Measurements from ENCODE around the gene INPP5B. TPM values are rescaled to one million over a fixed set of nuclear protein-coding genes. Genes with fewer than 3 reads are reported as not detected.
A peak's percentile ranks its signal among the peaks of the same experiment; 100 is the strongest.

Gene INPP5B
- total and polyA plus RNA-seq, 9 of the 15 experiments (the other 6 are each of a cell fraction or from before 2014, with no cell fraction given) = 14.1 to 28.7 (median 20.9) TPM

DNA sequence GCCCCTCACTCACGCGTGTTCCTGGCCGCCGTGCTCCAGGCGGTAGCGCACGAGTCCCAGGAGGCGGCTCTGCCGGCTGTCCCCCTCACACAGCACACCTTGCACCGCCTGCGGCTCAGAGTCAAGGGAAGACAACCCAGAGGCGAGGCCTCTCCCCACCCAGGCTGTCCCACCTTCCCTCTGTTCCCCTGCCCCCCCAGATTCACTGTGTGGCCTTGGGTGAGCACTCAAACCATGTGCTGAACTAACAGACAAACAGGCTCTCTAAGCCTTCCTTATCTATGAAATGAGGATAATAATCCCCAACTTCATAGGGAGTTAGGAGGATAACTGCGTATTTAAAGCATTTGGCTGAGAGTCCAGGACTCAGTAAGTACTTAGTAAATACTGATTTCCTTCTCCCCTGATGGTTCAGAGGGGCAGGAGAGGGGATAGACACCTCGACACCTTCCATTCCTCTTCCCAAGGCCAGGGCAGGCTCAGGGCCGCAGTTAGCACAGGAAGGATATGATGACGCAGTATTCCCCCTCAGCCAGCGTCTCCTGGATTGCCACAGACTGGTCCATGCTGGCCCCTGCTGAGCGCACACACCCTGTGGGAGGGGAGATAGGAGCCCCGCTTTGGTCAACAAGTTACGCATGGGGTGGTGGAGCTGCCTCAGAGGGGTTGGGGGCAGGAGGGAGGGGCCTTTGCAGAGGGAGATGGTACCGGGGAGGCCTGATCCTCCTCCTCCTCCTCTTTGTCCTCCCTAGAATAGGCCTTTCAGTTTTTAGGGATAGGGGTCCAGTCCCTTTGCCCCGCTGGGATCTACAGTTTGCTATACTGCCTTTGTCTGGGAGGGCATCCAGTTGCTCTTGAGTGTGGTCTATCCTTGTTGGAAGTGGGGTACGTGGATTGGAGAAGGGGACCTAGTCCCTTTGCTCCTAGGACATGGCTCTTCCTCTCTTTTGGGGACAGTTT lies 830 bp downstream of the INPP5B start (continued):
- TF ChIP-seq, protein P1, sequence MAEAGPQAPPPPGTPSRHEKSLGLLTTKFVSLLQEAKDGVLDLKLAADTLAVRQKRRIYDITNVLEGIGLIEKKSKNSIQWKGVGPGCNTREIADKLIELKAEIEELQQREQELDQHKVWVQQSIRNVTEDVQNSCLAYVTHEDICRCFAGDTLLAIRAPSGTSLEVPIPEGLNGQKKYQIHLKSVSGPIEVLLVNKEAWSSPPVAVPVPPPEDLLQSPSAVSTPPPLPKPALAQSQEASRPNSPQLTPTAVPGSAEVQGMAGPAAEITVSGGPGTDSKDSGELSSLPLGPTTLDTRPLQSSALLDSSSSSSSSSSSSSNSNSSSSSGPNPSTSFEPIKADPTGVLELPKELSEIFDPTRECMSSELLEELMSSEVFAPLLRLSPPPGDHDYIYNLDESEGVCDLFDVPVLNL (CRISPR knock-in tag; IDR thresholded peaks at IDR 0.05; ENCODE audit: low read depth) = no peak
- TF ChIP-seq NR1H2 (CRISPR knock-in tag; IDR thresholded peaks at IDR 0.05) = no peak
- TF ChIP-seq KDM4B (IDR thresholded peaks at IDR 0.05; ENCODE audit: borderline replicate concordance in 2 of 2, low read depth in 1 of 2) = 0 out of 4 replicates have a peak, but pooled peaks of 1 of the 2 experiments have one; percentile 15
- no peak for TF ChIP-seq NCOA1 (IDR thresholded peaks at IDR 0.05; ENCODE audit: low read depth)
- TF ChIP-seq CEBPB (tag; IDR thresholded peaks at IDR 0.05) = peak; percentile 77
- TF ChIP-seq RBM14 (IDR thresholded peaks at IDR 0.05; ENCODE audit: borderline replicate concordance, insufficient read depth, low read depth, low read length) = no peak
- no peak for TF ChIP-seq ILF3 (IDR thresholded peaks at IDR 0.05; ENCODE audit: borderline replicate concordance)
- no peak for TF ChIP-seq ZNF3 (CRISPR knock-in tag; IDR thresholded peaks at IDR 0.05)
- no peak for TF ChIP-seq ZNF143 (CRISPR knock-in tag; IDR thresholded peaks at IDR 0.05)
- TF ChIP-seq FOXK2 (conservative IDR thresholded peaks at IDR 0.05 in 1 of 2, IDR thresholded peaks at IDR 0.05 in 1 of 2; ENCODE audit: low read depth in 2 of 2) = peak in 1 of 2 experiments; percentile 60; a peak in 1 of 4 replicates
- TF ChIP-seq, protein P2, sequence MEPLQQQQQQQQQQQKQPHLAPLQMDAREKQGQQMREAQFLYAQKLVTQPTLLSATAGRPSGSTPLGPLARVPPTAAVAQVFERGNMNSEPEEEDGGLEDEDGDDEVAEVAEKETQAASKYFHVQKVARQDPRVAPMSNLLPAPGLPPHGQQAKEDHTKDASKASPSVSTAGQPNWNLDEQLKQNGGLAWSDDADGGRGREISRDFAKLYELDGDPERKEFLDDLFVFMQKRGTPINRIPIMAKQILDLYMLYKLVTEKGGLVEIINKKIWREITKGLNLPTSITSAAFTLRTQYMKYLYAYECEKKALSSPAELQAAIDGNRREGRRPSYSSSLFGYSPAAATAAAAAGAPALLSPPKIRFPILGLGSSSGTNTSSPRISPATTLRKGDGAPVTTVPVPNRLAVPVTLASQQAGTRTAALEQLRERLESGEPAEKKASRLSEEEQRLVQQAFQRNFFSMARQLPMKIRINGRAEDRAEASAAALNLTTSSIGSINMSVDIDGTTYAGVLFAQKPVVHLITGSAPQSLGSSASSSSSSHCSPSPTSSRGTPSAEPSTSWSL (CRISPR knock-in tag; IDR thresholded peaks at IDR 0.05; ENCODE audit: borderline replicate concordance) = no peak
- TF ChIP-seq, protein P3, sequence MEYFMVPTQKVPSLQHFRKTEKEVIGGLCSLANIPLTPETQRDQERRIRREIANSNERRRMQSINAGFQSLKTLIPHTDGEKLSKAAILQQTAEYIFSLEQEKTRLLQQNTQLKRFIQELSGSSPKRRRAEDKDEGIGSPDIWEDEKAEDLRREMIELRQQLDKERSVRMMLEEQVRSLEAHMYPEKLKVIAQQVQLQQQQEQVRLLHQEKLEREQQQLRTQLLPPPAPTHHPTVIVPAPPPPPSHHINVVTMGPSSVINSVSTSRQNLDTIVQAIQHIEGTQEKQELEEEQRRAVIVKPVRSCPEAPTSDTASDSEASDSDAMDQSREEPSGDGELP (CRISPR knock-in tag; IDR thresholded peaks at IDR 0.05; ENCODE audit: borderline replicate concordance) = no peak
- TF ChIP-seq PHF20 (IDR thresholded peaks at IDR 0.05; ENCODE audit: partially characterized antibody) = no peak
- TF ChIP-seq SAFB (IDR thresholded peaks at IDR 0.05; ENCODE audit: borderline replicate concordance, low read depth, low read length) = no peak
- TF ChIP-seq LARP7 (IDR thresholded peaks at IDR 0.05) = no peak
- TF ChIP-seq MAFK (IDR thresholded peaks at IDR 0.05; ENCODE audit: low read length) = no peak; the same call in 1 of the 2 replicates
- TF ChIP-seq NR2F6 (CRISPR knock-in tag; IDR thresholded peaks at IDR 0.05) = no peak
- TF ChIP-seq, protein P4, sequence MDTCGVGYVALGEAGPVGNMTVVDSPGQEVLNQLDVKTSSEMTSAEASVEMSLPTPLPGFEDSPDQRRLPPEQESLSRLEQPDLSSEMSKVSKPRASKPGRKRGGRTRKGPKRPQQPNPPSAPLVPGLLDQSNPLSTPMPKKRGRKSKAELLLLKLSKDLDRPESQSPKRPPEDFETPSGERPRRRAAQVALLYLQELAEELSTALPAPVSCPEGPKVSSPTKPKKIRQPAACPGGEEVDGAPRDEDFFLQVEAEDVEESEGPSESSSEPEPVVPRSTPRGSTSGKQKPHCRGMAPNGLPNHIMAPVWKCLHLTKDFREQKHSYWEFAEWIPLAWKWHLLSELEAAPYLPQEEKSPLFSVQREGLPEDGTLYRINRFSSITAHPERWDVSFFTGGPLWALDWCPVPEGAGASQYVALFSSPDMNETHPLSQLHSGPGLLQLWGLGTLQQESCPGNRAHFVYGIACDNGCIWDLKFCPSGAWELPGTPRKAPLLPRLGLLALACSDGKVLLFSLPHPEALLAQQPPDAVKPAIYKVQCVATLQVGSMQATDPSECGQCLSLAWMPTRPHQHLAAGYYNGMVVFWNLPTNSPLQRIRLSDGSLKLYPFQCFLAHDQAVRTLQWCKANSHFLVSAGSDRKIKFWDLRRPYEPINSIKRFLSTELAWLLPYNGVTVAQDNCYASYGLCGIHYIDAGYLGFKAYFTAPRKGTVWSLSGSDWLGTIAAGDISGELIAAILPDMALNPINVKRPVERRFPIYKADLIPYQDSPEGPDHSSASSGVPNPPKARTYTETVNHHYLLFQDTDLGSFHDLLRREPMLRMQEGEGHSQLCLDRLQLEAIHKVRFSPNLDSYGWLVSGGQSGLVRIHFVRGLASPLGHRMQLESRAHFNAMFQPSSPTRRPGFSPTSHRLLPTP (IDR thresholded peaks at IDR 0.05; ENCODE audit: borderline replicate concordance, extremely low read depth, insufficient read length) = no peak
- no peak for TF ChIP-seq ZNF146 (CRISPR knock-in tag; IDR thresholded peaks at IDR 0.05; ENCODE audit: unreplicated experiment)
- TF ChIP-seq HNRNPLL (IDR thresholded peaks at IDR 0.05; ENCODE audit: low read depth, low read length, poor library complexity, severe bottlenecking) = no peak

Measured in K562 (cell line).